Activated B cell treated with CpG ODN at 0.5 μM for 24 hours (primary cell): ENCODE results near the gene ZNF12. TPM values are rescaled to one million over a fixed set of nuclear protein-coding genes. Genes with fewer than 3 reads are reported as not detected.

Experiments used
- ATAC-seq: fragments of 200-7000 bp; cut with Tn5 transposase; one replicate; pipeline ENCODE4 v1.10.0; 2021; ENCODE audit warnings: low read depth, mild to moderate bottlenecking, moderate library complexity
- CTCF ChIA-PET: fragments of 350-600 bp; sonication (Branson Sonifier 250); formaldehyde crosslinking; loops from one replicate; lab custom pipeline; 2021; ENCODE audit warnings: antibody characterized with exemption; lab: Charles Lee
- POLR2A ChIA-PET: fragments of 350-600 bp; sonication (Branson Sonifier 250); formaldehyde crosslinking; loops from one replicate; lab custom pipeline; 2021; ENCODE audit warnings: antibody characterized with exemption; lab: Charles Lee
- DNase-seq: peaks from one replicate; pipeline ENCODE4 v3.0.0; 2022
- H3K27ac Mint-ChIP-seq: one replicate; pipeline ENCODE4 v1.8.0; 2020; ENCODE audit warnings: mixed read lengths
- H3K27me3 Mint-ChIP-seq: one replicate; pipeline ENCODE4 v1.8.0; 2021; ENCODE audit warnings: mixed read lengths
- H3K36me3 Mint-ChIP-seq: one replicate; pipeline ENCODE4 v1.8.0; 2021; ENCODE audit warnings: low read depth, mixed read lengths
- H3K4me1 Mint-ChIP-seq: one replicate; pipeline ENCODE4 v1.8.0; 2021; ENCODE audit warnings: mixed read lengths
- H3K4me3 Mint-ChIP-seq: one replicate; pipeline ENCODE4 v1.8.0; 2020; ENCODE audit warnings: mild to moderate bottlenecking, mixed read lengths
- H3K9me3 Mint-ChIP-seq: one replicate; pipeline ENCODE4 v1.8.0; 2020; ENCODE audit warnings: mixed read lengths
- CTCF ChIP-seq: fragments of 200-600 bp; IDR thresholded peaks from one replicate; pipeline ENCODE4 v1.8.0; 2022; ENCODE audit warnings: antibody characterized with exemption, mild to moderate bottlenecking
- intact Hi-C: fragments of 100-400 bp; cut with micrococcal nuclease; formaldehyde crosslinking; loops from one replicate; pipeline ENCODE4 v1.15.1; 2024
- total RNA-seq: library from RNA; stranded (reverse); gene quantifications from 2 replicates; pipeline ENCODE4 v1.2.3, GENCODE V29; 2022

ZNF12 gene
- total RNA-seq, 1 donor from 2014 or later = 35.6 TPM

- ChIA-PET POLR2A (no interaction called here), CTCF (no interaction called here)
- Mint-ChIP-seq H3K4me3 (no peak overlapping the region), H3K9me3 (no peaks in the 10 kb centered on the region), H3K36me3 (peaks cover 57% of the 10 kb centered on the region), H3K27me3 (no peaks in the 10 kb centered on the region), H3K4me1 (no peaks in the 10 kb centered on the region), H3K27ac (no peak overlapping the region)
- intact Hi-C loops = no loop called here
- no peak for TF ChIP-seq CTCF
- DNase-seq = no peak
- ATAC-seq = no peak
Observed at GRCh38 chr7:6652446-6653011, 54.2 kb downstream of the ZNF12 start.

- Mint-ChIP-seq H3K36me3 (peaks cover 62% of the 10 kb centered on the region), H3K4me1 (no peaks in the 10 kb centered on the region), H3K4me3 (no peak overlapping the region), H3K27ac (no peak overlapping the region), H3K9me3 (no peaks in the 10 kb centered on the region), H3K27me3 (no peaks in the 10 kb centered on the region)
- intact Hi-C loops = no loop called here
- ATAC-seq (no peak), DNase-seq (peak; percentile 7)
- POLR2A ChIA-PET = no interaction called here
- CTCF ChIA-PET = no interaction called here
- TF ChIP-seq CTCF = no peak
Observed at GRCh38 chr7:6651851-6652445, 54.8 kb downstream of the ZNF12 start.

- Mint-ChIP-seq H3K27ac (no peak overlapping the region), H3K27me3 (no peaks in the 10 kb centered on the region), H3K4me3 (no peak overlapping the region), H3K36me3 (peaks cover 72% of the 10 kb centered on the region), H3K4me1 (no peaks in the 10 kb centered on the region), H3K9me3 (no peaks in the 10 kb centered on the region)
- ChIA-PET CTCF (no interaction called here), POLR2A (no interaction called here)
- TF ChIP-seq CTCF = no peak
- intact Hi-C loops = no loop called here
- DNase-seq = no peak
- no peak for ATAC-seq
Observed at GRCh38 chr7:6650521-6651011, 56.2 kb downstream of the ZNF12 start.

DNA sequence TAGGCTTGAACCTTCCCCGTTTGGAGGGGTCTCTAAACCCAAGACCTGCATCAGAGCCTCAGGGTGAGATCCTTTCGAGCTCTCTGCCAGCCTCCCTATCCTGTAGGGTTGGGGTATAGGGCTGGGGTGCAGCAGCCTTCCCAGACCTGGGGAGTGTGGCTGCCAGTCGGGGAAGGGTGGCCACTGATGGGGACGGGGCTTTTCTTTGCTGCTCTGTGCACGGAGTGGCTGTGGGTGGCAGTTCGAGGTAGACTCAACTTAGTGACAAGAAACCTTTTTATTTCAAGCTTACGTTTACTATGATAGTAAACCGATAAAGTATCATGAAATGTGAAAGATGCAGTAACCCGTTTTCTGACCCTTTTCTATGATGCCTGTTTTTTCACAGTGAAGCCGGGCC lies 56.7 kb downstream of the ZNF12 start:
- POLR2A ChIA-PET = no interaction called here
- intact Hi-C loops = no loop called here
- CTCF ChIA-PET = no interaction called here

More for the DNA sequence above, 56.7 kb downstream of the ZNF12 start:
- Mint-ChIP-seq H3K27me3 (no peaks in the 10 kb centered on the region), H3K36me3 (peaks cover 70% of the 10 kb centered on the region), H3K27ac (no peak overlapping the region), H3K4me3 (no peak overlapping the region), H3K9me3 (no peaks in the 10 kb centered on the region), H3K4me1 (no peaks in the 10 kb centered on the region)
- no peak for DNase-seq
- no peak for ATAC-seq
- no peak for TF ChIP-seq CTCF
